LNCAP (cell line): ENCODE data around the gene PLEKHG4B.

Experiments used
- CTCF ChIP-seq: fragments of 450-650 bp; IDR thresholded peaks from 2 replicates; pipeline ENCODE4 v1.5.1; 2017; ENCODE audit warnings: mild to moderate bottlenecking

The PLEKHG4B gene

GRCh38 chr5:171801-172331 is 79.9 kb downstream of the PLEKHG4B start:
- no peak for TF ChIP-seq CTCF

- TF ChIP-seq CTCF = no peak
Observed at GRCh38 chr5:172421-172820, 80.5 kb downstream of the PLEKHG4B start.

- no peak for TF ChIP-seq CTCF
Observed at GRCh38 chr5:172841-173251, 80.9 kb downstream of the PLEKHG4B start.

- TF ChIP-seq CTCF = no peak
Observed at GRCh38 chr5:173392-174290, 81.7 kb downstream of the PLEKHG4B start.

- no peak for TF ChIP-seq CTCF
Observed at GRCh38 chr5:174291-174600, 82.3 kb downstream of the PLEKHG4B start.

GRCh38 chr5:174876-175465 is 83.0 kb downstream of the PLEKHG4B start:
- TF ChIP-seq CTCF = no peak

- no peak for TF ChIP-seq CTCF
Observed at GRCh38 chr5:176296-176823, 84.4 kb downstream of the PLEKHG4B start.
